Measurements from ENCODE around the gene PADI3. TPM values are rescaled to one million over a fixed set of nuclear protein-coding genes. Genes with fewer than 3 reads are reported as not detected.
A peak's percentile ranks its signal among the peaks of the same experiment; 100 is the strongest.

The PADI3 gene
- total and polyA plus RNA-seq, 2 of the 8 experiments (the other 6 are each of a cell fraction or from before 2014, with no cell fraction given) = 0.37 to 0.94 TPM

DNA sequence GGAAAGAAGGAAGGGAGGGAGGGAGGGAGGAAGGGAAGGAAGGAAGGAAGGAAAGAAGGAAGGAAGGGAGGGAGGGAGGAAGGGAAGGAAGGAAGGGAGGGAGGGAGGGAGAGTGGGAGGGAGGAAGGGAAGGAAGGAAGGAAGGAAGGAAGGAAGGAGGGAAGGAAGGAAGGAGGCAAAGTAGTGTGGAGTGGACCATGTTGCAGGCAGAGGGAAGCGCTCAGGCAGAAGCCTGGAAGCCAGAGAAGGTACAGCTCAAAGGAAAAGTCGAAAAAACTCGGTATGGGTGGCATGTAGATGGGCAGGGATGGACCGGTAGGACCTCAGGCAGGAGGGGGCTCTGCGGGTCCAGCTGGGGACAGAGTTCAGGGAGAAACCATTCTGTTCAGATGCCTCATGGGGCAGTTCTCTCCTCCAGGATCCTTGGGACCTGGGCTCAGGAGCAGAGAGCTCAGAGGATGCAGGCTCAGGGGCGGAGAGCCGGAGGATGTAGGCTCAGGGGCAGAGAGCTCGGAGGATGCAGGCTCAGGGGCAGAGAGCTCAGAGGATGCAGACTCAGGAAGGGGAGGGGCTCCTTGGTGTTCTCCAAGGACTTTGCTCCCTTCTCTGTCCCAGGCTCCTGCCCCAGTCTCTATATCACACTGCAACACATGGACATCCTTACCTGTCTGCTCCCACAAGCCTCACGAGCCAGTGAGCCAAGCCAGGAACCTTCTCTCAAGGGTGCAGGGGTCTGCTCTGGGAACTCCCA, 13.6 kb upstream of the PADI3 start:
- H3K56ac ChIP-seq (replicated peaks; ENCODE audit: insufficient read length, low read depth, low read length) = no peak overlapping the region
- H3K4me2 ChIP-seq (ENCODE audit: insufficient read depth in 1 of 2, low read depth in 2 of 2, low read length in 2 of 2) = no peak overlapping the region
- H4K5ac ChIP-seq (ENCODE audit: insufficient read length, low read depth, low read length) = no peak overlapping the region
- FAIRE-seq = no peak
- DNase-seq (ENCODE audit: low read depth in 1 of 2, low spot score in 2 of 2) = no peak
- POLR2A ChIA-PET (ENCODE audit: partially characterized antibody) = interaction anchor here (1.5 to 1.7 kb wide), 2 partner anchors 12 to 15 kb away, joined by 4 to 5 read pairs; no protein-coding TSS in a partner anchor
- H2BK20ac ChIP-seq (ENCODE audit: low read length) = 0 out of 2 replicates have a peak overlapping the region, but pooled peaks have one; percentile 3
- no peak overlapping the region for H3K23ac ChIP-seq (ENCODE audit: insufficient read length)
- no peak overlapping the region for H3K4ac ChIP-seq (replicated peaks; ENCODE audit: insufficient read length, low read depth, low read length)
- H3K36me3 ChIP-seq (ENCODE audit: control insufficient read depth in 2 of 4, insufficient read depth in 4 of 4, low read length in 3 of 4) = no peaks in the 10 kb centered on the region
- CTCF ChIA-PET (ENCODE audit: partially characterized antibody) = interaction anchor here (0.8 to 11.9 kb wide), 11 partner anchors 11 to 175 kb away, joined by 3 to 339 read pairs (median 4); partner anchors contain the start of genes PADI2 and PADI3
- no peak overlapping the region for H3K27ac ChIP-seq (ENCODE audit: low read depth, low read length)
- H2BK15ac ChIP-seq (ENCODE audit: low read length) = no peak overlapping the region
- no peak overlapping the region for H3K18ac ChIP-seq (ENCODE audit: extremely low read depth, low read length)
- no peak overlapping the region for H3K9ac ChIP-seq (replicated peaks in 1 of 4; ENCODE audit: extremely low read depth in 1 of 4, low read depth in 3 of 4, low read length in 3 of 4)
- H3K23me2 ChIP-seq (ENCODE audit: low read depth, low read length) = no peaks in the 10 kb centered on the region
- no peaks in the 10 kb centered on the region for H3K79me1 ChIP-seq (ENCODE audit: low read depth, low read length)
- peak overlapping the region; percentile 84; the same call in 1 of the 2 replicates for H2BK12ac ChIP-seq (ENCODE audit: low read depth, low read length)
- H2AFZ ChIP-seq (ENCODE audit: low read length) = no peak overlapping the region
- H2BK5ac ChIP-seq (ENCODE audit: low read depth, low read length) = no peak overlapping the region
- H3K4me3 ChIP-seq (ENCODE audit: extremely low read depth in 1 of 4, insufficient read depth in 2 of 4, low read depth in 3 of 4, low read length in 4 of 4) = no peak overlapping the region
- H4K91ac ChIP-seq (replicated peaks; ENCODE audit: insufficient read length, low read length) = peak overlapping the region; percentile 54
- H2BK120ac ChIP-seq (replicated peaks; ENCODE audit: low read depth, low read length) = no peak overlapping the region
- no peak overlapping the region for H3K14ac ChIP-seq (ENCODE audit: insufficient read length)
- H3K4me1 ChIP-seq (replicated peaks in 1 of 4; ENCODE audit: control insufficient read depth in 3 of 4, insufficient read depth in 4 of 4, low read length in 3 of 4) = peaks cover 0 to 5% (median 0%) of the 10 kb centered on the region in 4 experiments; a peak in 3 of 7 replicates
- H4K20me1 ChIP-seq (replicated peaks in 1 of 2; ENCODE audit: control insufficient read depth in 1 of 2, insufficient read depth in 2 of 2, low read length in 2 of 2) = no peaks in the 10 kb centered on the region
- no peaks in the 10 kb centered on the region; a peak in 1 of 7 replicates for H3K27me3 ChIP-seq (replicated peaks in 1 of 4; ENCODE audit: control insufficient read depth in 3 of 4, extremely low read depth in 1 of 4, insufficient read depth in 3 of 4, low read length in 3 of 4)
- no peaks in the 10 kb centered on the region for H3K9me3 ChIP-seq (ENCODE audit: insufficient read depth in 2 of 2, low read depth in 1 of 2, low read length in 1 of 2)
- no peak overlapping the region for H4K8ac ChIP-seq (ENCODE audit: extremely low read depth, insufficient read depth, low read length)
- no peak overlapping the region for H2AK5ac ChIP-seq (ENCODE audit: low read depth, low read length)
- WGBS, 2 experiments (ENCODE audit: extremely low coverage in 1 of 2, insufficient coverage in 1 of 2, insufficient read length in 1 of 2, insufficient replicate concordance in 2 of 2, low coverage in 1 of 2, low lambda C conversion rate in 2 of 2, missing lambda C conversion rate in 1 of 2) = 89% methylated on average over 9 of the region's 9 CpGs; no CpG with 5 or more reads in 1 of the 2 experiments
- no peaks in the 10 kb centered on the region for H3K79me2 ChIP-seq (ENCODE audit: control insufficient read depth in 1 of 2, insufficient read depth in 2 of 2, low read length in 2 of 2)
- no peak for TF ChIP-seq RNF2 (IDR thresholded peaks at IDR 0.05; ENCODE audit: borderline replicate concordance, low read depth, low read length, missing control alignments, poor library complexity, severe bottlenecking)

Data from H1 (cell line).